Activated CD4-positive, alpha-beta T cell treated with anti-CD3 and anti-CD28 coated beads for 36 hours (primary cell): ENCODE data around the gene FNDC3B. TPM values are rescaled to one million over a fixed set of nuclear protein-coding genes. Genes with fewer than 3 reads are reported as not detected.

Experiments used
- ATAC-seq: fragments of 200-7000 bp; cut with Tn5 transposase; one replicate; pipeline ENCODE4 v1.10.0; 2021; ENCODE audit warnings: mild to moderate bottlenecking, moderate library complexity
- CTCF ChIA-PET: fragments of 350-600 bp; sonication (Branson Sonifier 250); formaldehyde crosslinking; loops from one replicate; lab custom pipeline; 2021; ENCODE audit warnings: antibody characterized with exemption; lab: Charles Lee
- POLR2A ChIA-PET: fragments of 350-600 bp; sonication (Branson Sonifier 250); formaldehyde crosslinking; loops from one replicate; lab custom pipeline; 2021; ENCODE audit warnings: antibody characterized with exemption, inconsistent platforms; lab: Charles Lee
- DNase-seq: peaks from one replicate; pipeline ENCODE4 v3.0.0-alpha.2; 2020
- H3K27ac Mint-ChIP-seq: one replicate; pipeline ENCODE4 v1.8.0; 2021; ENCODE audit warnings: mixed read lengths
- H3K27me3 Mint-ChIP-seq: one replicate; pipeline ENCODE4 v1.8.0; 2021; ENCODE audit warnings: mixed read lengths
- H3K36me3 Mint-ChIP-seq: one replicate; pipeline ENCODE4 v1.8.0; 2021; ENCODE audit warnings: low read depth, mixed read lengths
- H3K4me1 Mint-ChIP-seq: one replicate; pipeline ENCODE4 v1.8.0; 2021; ENCODE audit warnings: mixed read lengths
- H3K4me3 Mint-ChIP-seq: one replicate; pipeline ENCODE4 v1.8.0; 2021; ENCODE audit warnings: mild to moderate bottlenecking, moderate library complexity, mixed read lengths
- H3K9me3 Mint-ChIP-seq: one replicate; pipeline ENCODE4 v1.8.0; 2021; ENCODE audit warnings: low read depth, mixed read lengths
- intact Hi-C, 2 experiments: fragments of 100-400 bp; cut with DNase I in 1 of 2; cut with micrococcal nuclease in 1 of 2; formaldehyde crosslinking; loops; one replicate each; pipeline versions ENCODE4 v1.14.2 to v1.15.1; 2022 to 2024; cut with DNase I, micrococcal nuclease
- total RNA-seq, 2 experiments: library from RNA; stranded (reverse); gene quantifications; one replicate each; pipeline ENCODE4 v1.2.3, GENCODE V29; 2021

Gene FNDC3B
- total RNA-seq, 2 experiments from 2014 or later, result 10.5 to 14.2 TPM

DNA sequence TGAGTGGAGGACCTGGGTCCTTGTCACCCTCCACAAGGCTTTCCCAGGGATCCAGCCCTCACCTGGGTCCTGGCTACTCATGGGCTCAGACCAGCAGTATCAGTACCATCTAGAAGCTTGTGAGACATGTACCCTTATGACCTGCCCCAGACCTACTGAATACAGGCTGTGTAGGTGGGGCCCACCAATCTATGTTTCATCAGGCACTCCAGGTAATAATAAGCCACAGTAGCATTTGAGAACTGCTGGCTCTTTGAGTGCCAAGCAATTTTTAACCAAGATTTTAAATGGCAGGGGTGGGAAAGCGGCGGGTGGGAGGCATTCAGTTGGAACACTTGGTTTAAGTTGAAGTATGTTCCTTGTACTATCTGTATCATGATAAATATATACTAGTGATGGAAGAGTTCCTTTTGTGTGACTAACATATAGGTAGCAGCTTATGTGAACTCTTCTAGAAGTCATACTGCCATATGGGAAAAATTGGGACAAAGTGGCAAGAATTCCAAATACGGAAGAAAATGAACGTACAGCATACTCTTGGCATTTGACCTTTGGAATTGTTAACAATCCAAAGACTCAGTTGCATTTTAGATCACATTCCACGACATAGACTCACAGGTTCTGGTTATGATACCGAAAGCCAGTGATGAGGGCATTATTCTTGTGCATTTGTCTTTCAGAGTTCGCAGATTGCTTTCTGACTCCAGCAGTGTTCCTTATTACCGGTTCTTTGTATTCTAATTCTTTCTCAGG is 218.4 kb downstream of the FNDC3B start:
- POLR2A ChIA-PET, result no interaction called here
- H3K4me3 Mint-ChIP-seq, result no peak overlapping the region
- no peaks in the 10 kb centered on the region for H3K27me3 Mint-ChIP-seq
- no peak overlapping the region for H3K27ac Mint-ChIP-seq
- ATAC-seq (no peak), DNase-seq (no peak)
- peaks cover 3% of the 10 kb centered on the region for H3K4me1 Mint-ChIP-seq
- peaks cover 8% of the 10 kb centered on the region for H3K36me3 Mint-ChIP-seq
- CTCF ChIA-PET, result interaction anchor here (0.5 kb wide), 1 partner anchor 611 kb away, joined by 4 read pairs; no protein-coding TSS in a partner anchor
- intact Hi-C loops, result no loop called here
- H3K9me3 Mint-ChIP-seq, result no peaks in the 10 kb centered on the region

DNA sequence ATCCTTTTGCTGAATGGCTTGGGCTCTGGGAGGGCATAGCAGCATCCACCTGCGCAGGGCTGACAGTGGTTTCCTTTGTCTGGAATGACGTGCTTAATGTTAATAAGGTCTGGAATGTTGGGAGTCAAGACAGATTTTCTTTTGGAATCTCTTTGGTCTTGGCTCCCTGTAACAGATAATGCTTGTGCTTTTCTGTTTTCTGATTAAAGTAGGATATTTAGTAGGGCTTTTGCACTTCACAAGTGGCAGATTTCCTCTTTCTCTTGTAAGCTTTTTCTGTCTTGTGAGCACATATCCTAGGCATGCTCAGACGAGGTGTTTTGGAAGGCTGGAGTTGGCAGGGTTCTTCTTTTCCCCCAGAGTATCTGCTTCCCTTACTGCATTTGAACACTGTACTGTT is 219.2 kb downstream of the FNDC3B start:
- intact Hi-C loops, result no loop called here
- Mint-ChIP-seq H3K36me3 (peaks cover 7% of the 10 kb centered on the region), H3K27me3 (no peaks in the 10 kb centered on the region)

DNA sequence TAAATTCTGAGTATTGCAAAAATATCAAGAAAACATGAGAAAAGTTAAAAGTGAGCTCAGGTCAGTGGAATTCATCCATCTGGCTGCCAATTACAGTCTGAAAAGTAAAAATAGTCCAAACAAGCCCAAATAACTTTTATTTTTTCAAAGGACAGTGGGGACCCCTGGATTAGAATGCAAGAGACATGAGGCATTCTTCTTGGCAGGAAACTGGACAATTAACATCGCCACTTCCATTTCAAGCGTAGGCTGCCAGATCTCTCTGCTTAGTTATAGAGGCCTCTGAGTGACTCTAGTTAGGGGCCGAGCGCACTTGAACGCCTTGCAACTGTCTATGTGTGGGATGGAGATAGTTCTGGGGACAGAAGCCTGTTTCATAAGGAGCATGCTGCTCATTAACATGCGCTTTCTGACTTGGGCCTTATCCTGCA is 219.7 kb downstream of the FNDC3B start:
- ChIA-PET POLR2A (no interaction called here), CTCF (interaction anchor here (0.7 to 1.5 kb wide), 3 partner anchors 9 to 60 kb away, joined by 3 read pairs; no protein-coding TSS in a partner anchor)
- Mint-ChIP-seq H3K27me3 (no peaks in the 10 kb centered on the region), H3K4me1 (peaks cover 3% of the 10 kb centered on the region), H3K4me3 (no peak overlapping the region), H3K9me3 (no peaks in the 10 kb centered on the region), H3K36me3 (peaks cover 7% of the 10 kb centered on the region), H3K27ac (no peak overlapping the region)
- ATAC-seq, result no peak
- intact Hi-C loops, result no loop called here
- no peak for DNase-seq

More for the DNA sequence above, 219.2 kb downstream of the FNDC3B start:
- H3K27ac Mint-ChIP-seq, result no peak overlapping the region
- H3K9me3 Mint-ChIP-seq, result no peaks in the 10 kb centered on the region
- ATAC-seq (no peak), DNase-seq (no peak)
- ChIA-PET CTCF (interaction anchor here (0.9 to 1.5 kb wide), 2 partner anchors 10 to 60 kb away, joined by 3 read pairs; no protein-coding TSS in a partner anchor), POLR2A (no interaction called here)
- no peak overlapping the region for H3K4me3 Mint-ChIP-seq
- H3K4me1 Mint-ChIP-seq, result peaks cover 3% of the 10 kb centered on the region

DNA sequence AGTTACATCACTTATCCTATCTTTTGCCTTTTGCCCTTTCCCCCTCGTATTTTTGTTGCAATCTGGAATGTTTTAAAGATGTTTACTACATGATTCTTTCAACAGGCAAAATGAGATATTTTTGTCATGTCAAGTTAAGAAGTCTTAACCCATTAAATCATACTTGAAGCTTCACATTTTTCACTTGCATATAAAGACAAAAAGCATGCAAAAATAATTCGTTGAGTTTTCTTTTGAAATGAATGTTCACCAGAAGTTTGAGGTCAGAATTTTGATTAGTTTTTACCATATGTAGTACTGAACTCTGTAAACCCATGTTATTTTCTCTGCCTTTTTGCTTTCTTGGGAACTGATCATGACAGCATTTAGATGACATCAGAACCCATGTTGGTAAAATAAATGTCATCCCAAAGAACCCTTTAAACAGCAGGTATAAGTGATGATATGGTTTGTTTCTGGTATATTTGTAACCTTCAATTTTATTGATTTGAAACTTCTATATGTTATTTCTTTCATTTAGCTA is 220.4 kb downstream of the FNDC3B start:
- intact Hi-C loops, result no loop called here
- no peak overlapping the region for H3K27ac Mint-ChIP-seq
- H3K36me3 Mint-ChIP-seq, result peaks cover 7% of the 10 kb centered on the region
- H3K9me3 Mint-ChIP-seq, result no peaks in the 10 kb centered on the region
- ATAC-seq (no peak), DNase-seq (no peak)
- ChIA-PET POLR2A (no interaction called here), CTCF (interaction anchor here (0.7 to 1.5 kb wide), 2 partner anchors 9 to 15 kb away, joined by 3 read pairs; no protein-coding TSS in a partner anchor)
- H3K4me1 Mint-ChIP-seq, result peaks cover 3% of the 10 kb centered on the region
- H3K27me3 Mint-ChIP-seq, result no peaks in the 10 kb centered on the region
- H3K4me3 Mint-ChIP-seq, result no peak overlapping the region

DNA sequence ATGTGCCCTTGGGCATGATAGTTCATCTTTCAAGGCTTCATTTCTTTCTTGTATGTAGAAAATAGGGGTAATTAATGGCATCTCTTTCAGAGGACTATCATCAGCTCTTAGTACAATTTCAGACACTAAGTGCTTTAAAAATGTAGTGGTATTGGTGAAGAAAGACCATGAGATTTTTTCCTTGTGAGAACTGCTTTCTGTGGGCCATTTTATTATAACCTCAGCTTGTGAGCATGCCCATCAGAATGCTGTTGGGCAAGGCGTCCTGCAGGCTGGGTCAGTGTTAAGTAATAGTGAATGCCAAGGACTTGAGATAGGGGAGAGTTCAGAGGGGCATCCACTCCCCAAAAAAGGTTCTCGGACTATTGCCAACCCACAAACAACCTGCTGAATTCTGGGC is 221.0 kb downstream of the FNDC3B start:
- Mint-ChIP-seq H3K4me3 (no peak overlapping the region), H3K4me1 (peaks cover 3% of the 10 kb centered on the region), H3K27me3 (no peaks in the 10 kb centered on the region), H3K36me3 (peaks cover 7% of the 10 kb centered on the region), H3K9me3 (no peaks in the 10 kb centered on the region), H3K27ac (no peak overlapping the region)
- ATAC-seq (no peak), DNase-seq (no peak)
- intact Hi-C loops, result no loop called here
- CTCF ChIA-PET, result no interaction called here
- POLR2A ChIA-PET, result no interaction called here

DNA sequence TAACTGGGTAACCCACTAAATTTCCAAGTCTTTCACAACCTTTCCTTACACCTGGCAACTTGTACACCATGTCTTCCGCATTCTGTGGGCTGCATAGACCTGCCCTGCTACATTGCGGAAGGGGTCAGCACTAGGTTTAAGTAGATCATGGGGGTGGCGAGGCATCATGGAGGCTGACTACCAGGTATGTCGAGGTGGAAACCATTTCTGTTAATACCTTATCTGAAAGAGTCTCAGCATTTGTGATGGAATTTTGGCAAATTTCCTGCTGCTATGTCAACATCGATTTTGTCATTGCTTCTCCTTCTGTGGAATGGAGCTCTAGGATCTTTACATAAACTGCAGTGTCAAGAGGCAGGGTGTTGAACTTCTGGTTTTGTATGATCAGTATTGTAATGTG is 221.7 kb downstream of the FNDC3B start:
- peaks cover 3% of the 10 kb centered on the region for H3K4me1 Mint-ChIP-seq
- no peaks in the 10 kb centered on the region for H3K9me3 Mint-ChIP-seq
- ChIA-PET POLR2A (no interaction called here), CTCF (interaction anchor here (0.9 to 1.2 kb wide), 2 partner anchors 11 to 413 kb away, joined by 3 read pairs; no protein-coding TSS in a partner anchor)
- DNase-seq, result no peak
- H3K27me3 Mint-ChIP-seq, result no peaks in the 10 kb centered on the region
- no peak for ATAC-seq
- H3K4me3 Mint-ChIP-seq, result no peak overlapping the region
- peaks cover 6% of the 10 kb centered on the region for H3K36me3 Mint-ChIP-seq
- intact Hi-C loops, result no loop called here
- H3K27ac Mint-ChIP-seq, result no peak overlapping the region

DNA sequence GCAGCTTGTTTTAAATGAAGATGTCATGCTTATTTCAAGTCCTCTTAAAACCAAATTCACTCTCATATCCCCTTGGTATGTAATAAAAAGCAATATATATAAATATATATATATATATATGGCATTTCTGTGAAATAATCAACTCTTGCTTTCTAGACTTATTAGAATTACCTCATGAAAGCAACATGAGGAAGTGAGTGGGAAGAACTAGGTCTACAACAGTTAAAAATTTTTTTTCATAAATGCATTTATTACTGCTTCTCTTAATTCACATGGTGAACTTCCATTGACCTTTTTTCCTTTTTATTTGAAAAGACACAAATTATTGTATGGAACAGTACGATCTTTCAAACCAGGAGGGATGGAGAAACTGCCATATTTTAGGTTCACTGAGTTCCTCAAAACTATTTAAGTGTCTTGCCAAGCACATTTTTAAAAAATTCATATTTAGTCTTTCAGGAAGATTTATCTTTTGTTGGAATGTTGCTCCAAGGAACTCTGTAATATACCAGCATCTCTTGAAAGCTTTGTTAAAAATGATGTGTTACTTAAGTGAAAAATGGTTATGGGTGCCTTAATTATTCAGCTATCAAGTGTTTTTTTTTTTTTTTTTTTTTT is 223.7 kb downstream of the FNDC3B start:
- CTCF ChIA-PET, result interaction anchor here (0.8 to 1.2 kb wide), 2 partner anchors 12 to 179 kb away, joined by 3 read pairs; no protein-coding TSS in a partner anchor
- ATAC-seq (no peak), DNase-seq (no peak)
- H3K27ac Mint-ChIP-seq, result no peak overlapping the region
- peaks cover 6% of the 10 kb centered on the region for H3K36me3 Mint-ChIP-seq
- no peak overlapping the region for H3K4me3 Mint-ChIP-seq
- H3K9me3 Mint-ChIP-seq, result no peaks in the 10 kb centered on the region
- peaks cover 3% of the 10 kb centered on the region for H3K4me1 Mint-ChIP-seq
- POLR2A ChIA-PET, result no interaction called here
- H3K27me3 Mint-ChIP-seq, result no peaks in the 10 kb centered on the region
- intact Hi-C loops, result no loop called here

DNA sequence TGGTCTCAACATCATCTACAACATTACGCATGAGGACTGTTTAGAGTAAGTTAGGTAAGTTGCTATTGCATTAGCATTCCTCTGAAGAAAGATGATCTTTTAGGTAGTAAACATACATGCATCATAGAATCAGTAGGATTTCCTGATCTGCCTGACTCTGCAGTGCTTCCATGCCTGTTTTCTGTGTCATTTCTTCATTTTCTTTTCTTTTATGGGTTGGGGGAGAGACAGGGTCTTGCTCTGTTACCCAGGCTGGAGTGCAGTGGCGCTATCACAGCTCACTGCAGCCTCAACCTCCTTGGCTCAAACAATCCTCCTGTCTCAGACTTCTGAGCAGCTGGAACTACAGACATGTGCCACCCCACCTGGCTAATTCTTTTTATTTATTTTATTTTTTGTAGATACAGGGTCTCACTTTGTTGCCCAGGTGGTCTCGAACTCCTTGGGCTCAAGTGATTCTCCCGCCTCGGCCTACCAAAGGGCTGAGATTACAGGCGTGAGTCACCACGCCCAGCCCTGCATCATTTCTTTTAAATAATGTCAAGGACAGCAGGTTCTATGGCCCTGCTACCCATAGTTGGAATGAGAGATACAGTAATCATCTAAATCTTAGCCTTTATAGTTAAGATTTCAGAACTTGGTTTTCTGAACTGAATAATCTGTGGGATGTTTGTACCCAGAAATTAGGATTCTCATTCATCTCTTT is 224.6 kb downstream of the FNDC3B start:
- ChIA-PET CTCF (interaction anchor here (0.8 to 1.2 kb wide), 2 partner anchors 11 to 180 kb away, joined by 3 read pairs; no protein-coding TSS in a partner anchor), POLR2A (no interaction called here)
- DNase-seq, result no peak
- ATAC-seq, result no peak
- Mint-ChIP-seq H3K4me3 (no peak overlapping the region), H3K9me3 (no peaks in the 10 kb centered on the region), H3K27me3 (no peaks in the 10 kb centered on the region), H3K36me3 (peaks cover 6% of the 10 kb centered on the region), H3K27ac (no peak overlapping the region), H3K4me1 (peaks cover 3% of the 10 kb centered on the region)
- intact Hi-C loops, result no loop called here

DNA sequence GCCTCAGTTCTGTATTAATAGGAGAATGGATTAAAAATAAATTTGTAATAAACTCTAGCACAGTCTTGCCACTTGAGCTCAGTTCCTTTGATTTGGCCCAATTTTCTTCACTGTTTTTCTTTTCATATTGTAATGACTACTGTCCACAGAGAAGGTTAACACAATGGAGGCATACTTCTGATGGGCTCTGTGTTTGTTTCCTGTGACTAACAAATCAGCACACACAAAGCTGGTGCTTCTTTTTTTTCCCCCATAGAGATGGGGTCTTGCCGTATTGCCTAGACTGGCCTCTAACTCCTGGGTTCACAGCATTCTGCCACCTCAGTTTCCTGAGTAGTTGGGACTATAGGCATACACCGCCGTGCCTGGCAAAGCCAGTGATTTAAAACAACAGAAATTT is 226.7 kb downstream of the FNDC3B start:
- ATAC-seq, result no peak
- H3K4me1 Mint-ChIP-seq, result no peaks in the 10 kb centered on the region
- H3K4me3 Mint-ChIP-seq, result no peak overlapping the region
- H3K27ac Mint-ChIP-seq, result no peak overlapping the region
- intact Hi-C loops, result no loop called here
- ChIA-PET CTCF (no interaction called here), POLR2A (no interaction called here)
- no peak for DNase-seq
- no peaks in the 10 kb centered on the region for H3K27me3 Mint-ChIP-seq
- peaks cover 6% of the 10 kb centered on the region for H3K36me3 Mint-ChIP-seq
- H3K9me3 Mint-ChIP-seq, result no peaks in the 10 kb centered on the region

DNA sequence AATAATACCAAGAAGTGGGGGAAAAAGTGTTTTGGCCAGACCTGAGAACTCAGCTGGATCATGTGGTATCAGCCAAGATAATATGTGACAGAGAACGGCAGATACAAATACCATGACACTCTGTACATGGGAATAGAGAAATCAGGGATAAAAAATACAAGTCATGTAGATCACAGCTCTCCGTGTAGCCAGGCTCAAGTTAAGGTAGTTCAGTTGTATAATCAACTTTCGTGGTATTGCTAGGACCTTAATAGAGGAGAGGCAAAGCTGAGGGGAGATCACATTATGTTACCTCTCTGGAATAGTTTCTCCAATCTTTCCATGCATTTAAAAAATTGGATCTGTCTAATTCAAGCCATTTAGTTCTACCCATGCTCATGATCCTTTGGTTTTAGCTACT is 229.0 kb downstream of the FNDC3B start:
- H3K27me3 Mint-ChIP-seq, result no peaks in the 10 kb centered on the region
- DNase-seq (no peak), ATAC-seq (no peak)
- H3K36me3 Mint-ChIP-seq, result peaks cover 4% of the 10 kb centered on the region
- ChIA-PET CTCF (interaction anchor here (0.6 to 1.1 kb wide), 2 partner anchors 9 to 58 kb away, joined by 3 read pairs; no protein-coding TSS in a partner anchor), POLR2A (interaction anchor here (0.5 kb wide), 1 partner anchor 400 kb away, joined by 4 read pairs; no protein-coding TSS in a partner anchor)
- intact Hi-C loops, result no loop called here
- H3K27ac Mint-ChIP-seq, result no peak overlapping the region
- H3K4me1 Mint-ChIP-seq, result no peaks in the 10 kb centered on the region
- no peak overlapping the region for H3K4me3 Mint-ChIP-seq
- H3K9me3 Mint-ChIP-seq, result no peaks in the 10 kb centered on the region

DNA sequence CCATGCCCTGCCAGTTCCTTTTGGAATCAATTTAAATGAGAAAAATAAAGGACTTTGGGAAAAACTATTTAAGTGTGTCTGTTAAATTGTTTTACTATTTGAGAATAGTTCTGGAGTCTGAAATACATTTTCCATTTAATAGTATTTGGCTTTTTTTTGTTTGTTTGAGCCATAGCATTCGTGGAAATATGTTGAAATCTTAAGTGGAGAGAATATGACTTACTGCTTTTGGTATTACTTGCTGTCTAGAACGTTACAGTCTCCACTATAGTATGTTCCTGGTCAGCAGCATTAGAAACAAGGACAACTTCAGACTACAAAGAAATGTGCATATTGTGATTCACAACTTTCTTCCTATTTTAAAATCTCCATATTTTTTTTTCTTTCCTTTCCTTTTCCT is 229.5 kb downstream of the FNDC3B start:
- intact Hi-C loops, result no loop called here
- no peaks in the 10 kb centered on the region for H3K4me1 Mint-ChIP-seq
- no peaks in the 10 kb centered on the region for H3K9me3 Mint-ChIP-seq
- H3K36me3 Mint-ChIP-seq, result peaks cover 4% of the 10 kb centered on the region
- ChIA-PET POLR2A (interaction anchor here (0.5 to 0.6 kb wide), 3 partner anchors 42 to 399 kb away, joined by 3 to 5 read pairs (median 4); no protein-coding TSS in a partner anchor), CTCF (interaction anchor here (0.6 to 1.1 kb wide), 4 partner anchors 10 to 1061 kb away, joined by 3 read pairs; no protein-coding TSS in a partner anchor)
- no peak for ATAC-seq
- no peak for DNase-seq
- H3K27me3 Mint-ChIP-seq, result no peaks in the 10 kb centered on the region
- no peak overlapping the region for H3K27ac Mint-ChIP-seq
- H3K4me3 Mint-ChIP-seq, result no peak overlapping the region
